WTC11 (cell line): ENCODE data around the gene DDR2. TPM values are rescaled to one million over a fixed set of nuclear protein-coding genes. Genes with fewer than 3 reads are reported as not detected.

ENCODE experiments used
- ATAC-seq: fragments of 200-7000 bp; cut with Tn5 transposase; 2 replicates; pipeline ENCODE4 v1.10.0; 2021; ENCODE audit warnings: mild to moderate bottlenecking, moderate library complexity
- CTCF ChIA-PET: fragments of 300-600 bp; sonication (Branson Sonifier 250); formaldehyde crosslinking; loops from one replicate; lab custom pipeline; 2021; ENCODE audit warnings: antibody characterized with exemption; lab: Charles Lee
- POLR2A ChIA-PET: fragments of 350-600 bp; sonication (Branson Sonifier 250); formaldehyde crosslinking; loops from one replicate; lab custom pipeline; 2021; ENCODE audit warnings: antibody characterized with exemption; lab: Charles Lee
- DNase-seq: peaks from one replicate; pipeline ENCODE4 v3.0.0; 2021; ENCODE audit warnings: low spot score
- H3K27ac Mint-ChIP-seq: 2 replicates; pipeline ENCODE4 v1.8.0; 2021; ENCODE audit warnings: mixed read lengths
- H3K27me3 Mint-ChIP-seq: 2 replicates; pipeline ENCODE4 v1.8.0; 2021; ENCODE audit warnings: low read depth, mild to moderate bottlenecking, moderate library complexity, mixed read lengths
- H3K36me3 Mint-ChIP-seq: 2 replicates; pipeline ENCODE4 v1.8.0; 2021; ENCODE audit warnings: mixed read lengths
- H3K4me1 Mint-ChIP-seq: 2 replicates; pipeline ENCODE4 v1.8.0; 2022; ENCODE audit warnings: mixed read lengths
- H3K4me3 Mint-ChIP-seq: 2 replicates; pipeline ENCODE4 v1.8.0; 2021; ENCODE audit warnings: mild to moderate bottlenecking, moderate library complexity, mixed read lengths
- H3K9me3 Mint-ChIP-seq: 2 replicates; pipeline ENCODE4 v1.8.0; 2021; ENCODE audit warnings: mixed read lengths
- AFF4 ChIP-seq: sonication (generic); formaldehyde crosslinking; IDR thresholded peaks from 2 replicates; pipeline ENCODE4 v1.8.1; 2023; ENCODE audit warnings: mild to moderate bottlenecking, missing genetic modification reagents, borderline replicate concordance
- CREB1 ChIP-seq: sonication (generic); formaldehyde crosslinking; IDR thresholded peaks from 2 replicates; pipeline ENCODE4 v1.8.0; 2023; ENCODE audit warnings: mild to moderate bottlenecking, missing genetic modification reagents
- ERG ChIP-seq: fragments of 250-450 bp; sonication (Bioruptor Pico); IDR thresholded peaks from 2 replicates; pipeline ENCODE4 v1.8.0; 2021; ENCODE audit warnings: mild to moderate bottlenecking
- ETV6 ChIP-seq: sonication (generic); formaldehyde crosslinking; IDR thresholded peaks from 2 replicates; pipeline ENCODE4 v1.8.1; 2022; ENCODE audit warnings: mild to moderate bottlenecking, missing genetic modification reagents
- FOXJ3 ChIP-seq: sonication (generic); formaldehyde crosslinking; IDR thresholded peaks from 2 replicates; pipeline ENCODE4 v1.9.0; 2021; ENCODE audit warnings: missing genetic modification reagents, mild to moderate bottlenecking, borderline replicate concordance
- FOXK1 ChIP-seq: sonication (generic); formaldehyde crosslinking; IDR thresholded peaks from 2 replicates; pipeline ENCODE4 v1.8.0; 2022; ENCODE audit warnings: mild to moderate bottlenecking, moderate library complexity, missing genetic modification reagents
- FOXP4 ChIP-seq: sonication (generic); formaldehyde crosslinking; IDR thresholded peaks from 2 replicates; pipeline ENCODE4 v1.8.0; 2022; ENCODE audit warnings: mild to moderate bottlenecking, missing genetic modification reagents
- HMGXB4 ChIP-seq: sonication (generic); formaldehyde crosslinking; IDR thresholded peaks from 2 replicates; pipeline ENCODE4 v1.8.1; 2023; ENCODE audit warnings: mild to moderate bottlenecking, moderate library complexity, missing genetic modification reagents
- JAZF1 ChIP-seq: fragments of 250-450 bp; sonication (Bioruptor Pico); IDR thresholded peaks from 2 replicates; pipeline ENCODE4 v1.9.0; 2021; ENCODE audit warnings: moderate library complexity, mild to moderate bottlenecking, inconsistent platforms
- KAT7 ChIP-seq: sonication (generic); formaldehyde crosslinking; IDR thresholded peaks from 2 replicates; pipeline ENCODE4 v1.8.1; 2023; ENCODE audit warnings: missing genetic modification reagents, mild to moderate bottlenecking, borderline replicate concordance
- NR1H2 ChIP-seq: sonication (generic); formaldehyde crosslinking; IDR thresholded peaks from 2 replicates; pipeline ENCODE4 v1.9.0; 2021; ENCODE audit warnings: mild to moderate bottlenecking, moderate library complexity, missing genetic modification reagents
- NR2C2 ChIP-seq: sonication (generic); formaldehyde crosslinking; IDR thresholded peaks from 2 replicates; pipeline ENCODE4 v1.8.0; 2022; ENCODE audit warnings: mild to moderate bottlenecking, missing genetic modification reagents
- TP53 ChIP-seq: sonication (generic); formaldehyde crosslinking; IDR thresholded peaks from 2 replicates; pipeline ENCODE4 v1.8.1; 2023; ENCODE audit warnings: mild to moderate bottlenecking, missing genetic modification reagents
- ZBTB43 ChIP-seq: sonication (generic); formaldehyde crosslinking; IDR thresholded peaks from 2 replicates; pipeline ENCODE4 v1.8.1; 2023; ENCODE audit warnings: mild to moderate bottlenecking, missing genetic modification reagents
- ZNF138 ChIP-seq: sonication (generic); formaldehyde crosslinking; conservative IDR thresholded peaks from 2 replicates; pipeline ENCODE4 v1.8.1; 2022; ENCODE audit warnings: mild to moderate bottlenecking, moderate library complexity, missing genetic modification reagents
- ZNF423 ChIP-seq: fragments of 250-450 bp; sonication (Bioruptor Pico); IDR thresholded peaks from 2 replicates; pipeline ENCODE4 v2.1.2; 2022; ENCODE audit warnings: mild to moderate bottlenecking, moderate library complexity
- total RNA-seq: library from RNA; stranded (reverse); gene quantifications from 3 replicates; pipeline ENCODE4 v1.2.3, GENCODE V29; 2021
- TF ChIP-seq, protein P1 (sequence below): sonication (generic); formaldehyde crosslinking; IDR thresholded peaks from 2 replicates; pipeline ENCODE4 v1.8.0; 2023; ENCODE audit warnings: mild to moderate bottlenecking, missing genetic modification reagents
- TF ChIP-seq, protein P2 (sequence below): fragments of 200-600 bp; IDR thresholded peaks from 2 replicates; pipeline ENCODE4 v1.8.0; 2022; ENCODE audit warnings: antibody characterized with exemption

The DDR2 gene
- total RNA-seq, 1 experiment from 2014 or later, result 0.85 TPM

DNA sequence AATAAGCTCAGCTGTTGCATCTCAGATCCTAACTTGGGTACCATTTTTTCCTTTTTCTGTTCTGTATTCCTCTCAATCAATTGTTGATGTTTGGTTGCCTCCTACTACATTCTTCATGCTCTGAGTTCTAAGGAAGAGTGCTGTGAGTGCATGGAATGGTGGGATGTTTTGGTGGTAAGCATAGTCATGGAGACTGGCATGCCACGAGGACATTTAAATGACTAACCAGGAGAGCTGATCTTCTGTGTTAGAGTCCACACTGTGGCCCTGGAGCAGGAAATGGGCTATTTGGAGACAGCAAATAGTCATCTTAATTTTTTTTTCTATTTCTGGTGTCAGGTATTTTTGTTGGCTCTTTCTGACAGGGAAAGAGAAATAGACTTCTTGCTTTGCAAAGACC is 88.7 kb downstream of the DDR2 start (continued):
- TF ChIP-seq, protein P1, sequence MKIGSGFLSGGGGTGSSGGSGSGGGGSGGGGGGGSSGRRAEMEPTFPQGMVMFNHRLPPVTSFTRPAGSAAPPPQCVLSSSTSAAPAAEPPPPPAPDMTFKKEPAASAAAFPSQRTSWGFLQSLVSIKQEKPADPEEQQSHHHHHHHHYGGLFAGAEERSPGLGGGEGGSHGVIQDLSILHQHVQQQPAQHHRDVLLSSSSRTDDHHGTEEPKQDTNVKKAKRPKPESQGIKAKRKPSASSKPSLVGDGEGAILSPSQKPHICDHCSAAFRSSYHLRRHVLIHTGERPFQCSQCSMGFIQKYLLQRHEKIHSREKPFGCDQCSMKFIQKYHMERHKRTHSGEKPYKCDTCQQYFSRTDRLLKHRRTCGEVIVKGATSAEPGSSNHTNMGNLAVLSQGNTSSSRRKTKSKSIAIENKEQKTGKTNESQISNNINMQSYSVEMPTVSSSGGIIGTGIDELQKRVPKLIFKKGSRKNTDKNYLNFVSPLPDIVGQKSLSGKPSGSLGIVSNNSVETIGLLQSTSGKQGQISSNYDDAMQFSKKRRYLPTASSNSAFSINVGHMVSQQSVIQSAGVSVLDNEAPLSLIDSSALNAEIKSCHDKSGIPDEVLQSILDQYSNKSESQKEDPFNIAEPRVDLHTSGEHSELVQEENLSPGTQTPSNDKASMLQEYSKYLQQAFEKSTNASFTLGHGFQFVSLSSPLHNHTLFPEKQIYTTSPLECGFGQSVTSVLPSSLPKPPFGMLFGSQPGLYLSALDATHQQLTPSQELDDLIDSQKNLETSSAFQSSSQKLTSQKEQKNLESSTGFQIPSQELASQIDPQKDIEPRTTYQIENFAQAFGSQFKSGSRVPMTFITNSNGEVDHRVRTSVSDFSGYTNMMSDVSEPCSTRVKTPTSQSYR (CRISPR knock-in tag), result no peak
- TF ChIP-seq FOXP4, result no peak
- TF ChIP-seq AFF4 (CRISPR knock-in tag), result no peak
- no peak for TF ChIP-seq FOXK1
- TF ChIP-seq JAZF1 (CRISPR knock-in tag), result no peak
- TF ChIP-seq, protein P2, sequence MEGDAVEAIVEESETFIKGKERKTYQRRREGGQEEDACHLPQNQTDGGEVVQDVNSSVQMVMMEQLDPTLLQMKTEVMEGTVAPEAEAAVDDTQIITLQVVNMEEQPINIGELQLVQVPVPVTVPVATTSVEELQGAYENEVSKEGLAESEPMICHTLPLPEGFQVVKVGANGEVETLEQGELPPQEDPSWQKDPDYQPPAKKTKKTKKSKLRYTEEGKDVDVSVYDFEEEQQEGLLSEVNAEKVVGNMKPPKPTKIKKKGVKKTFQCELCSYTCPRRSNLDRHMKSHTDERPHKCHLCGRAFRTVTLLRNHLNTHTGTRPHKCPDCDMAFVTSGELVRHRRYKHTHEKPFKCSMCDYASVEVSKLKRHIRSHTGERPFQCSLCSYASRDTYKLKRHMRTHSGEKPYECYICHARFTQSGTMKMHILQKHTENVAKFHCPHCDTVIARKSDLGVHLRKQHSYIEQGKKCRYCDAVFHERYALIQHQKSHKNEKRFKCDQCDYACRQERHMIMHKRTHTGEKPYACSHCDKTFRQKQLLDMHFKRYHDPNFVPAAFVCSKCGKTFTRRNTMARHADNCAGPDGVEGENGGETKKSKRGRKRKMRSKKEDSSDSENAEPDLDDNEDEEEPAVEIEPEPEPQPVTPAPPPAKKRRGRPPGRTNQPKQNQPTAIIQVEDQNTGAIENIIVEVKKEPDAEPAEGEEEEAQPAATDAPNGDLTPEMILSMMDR, result no peak
- TF ChIP-seq ETV6 (CRISPR knock-in tag), result no peak

GRCh38 chr1:162721471-162721870 is 89.2 kb downstream of the DDR2 start:
- H3K27ac Mint-ChIP-seq, result no peak overlapping the region
- DNase-seq (no peak), ATAC-seq (no peak)
- CTCF ChIA-PET, result no interaction called here
- H3K9me3 Mint-ChIP-seq, result no peaks in the 10 kb centered on the region
- no peak overlapping the region for H3K4me3 Mint-ChIP-seq
- H3K36me3 Mint-ChIP-seq, result no peaks in the 10 kb centered on the region
- H3K4me1 Mint-ChIP-seq, result 0 out of 2 replicates have a peak, but pooled peaks cover under 1% of the 10 kb centered on the region
- POLR2A ChIA-PET, result no interaction called here
- TF ChIP-seq CREB1 (CRISPR knock-in tag), result no peak
- no peak for TF ChIP-seq TP53 (CRISPR knock-in tag)
- no peak for TF ChIP-seq FOXJ3
- no peak for TF ChIP-seq NR1H2 (CRISPR knock-in tag)
- TF ChIP-seq ZNF423 (CRISPR knock-in tag), result no peak
- no peak for TF ChIP-seq ZBTB43 (CRISPR knock-in tag)
- no peak for TF ChIP-seq ZNF138 (CRISPR knock-in tag)
- TF ChIP-seq HMGXB4 (CRISPR knock-in tag), result no peak
- TF ChIP-seq KAT7, result no peak
- TF ChIP-seq NR2C2 (CRISPR knock-in tag), result no peak
- no peak for TF ChIP-seq ERG
- TF ChIP-seq, all 79 proteins: peak for 0
- no peaks in the 10 kb centered on the region for H3K27me3 Mint-ChIP-seq
